Measurements from ENCODE around the gene ACTR5. TPM values are rescaled to one million over a fixed set of nuclear protein-coding genes. Genes with fewer than 3 reads are reported as not detected.

Gene ACTR5
- total and polyA plus RNA-seq, 3 donors from 2014 or later = 18.9 to 26.9 (median 22.7) TPM

DNA sequence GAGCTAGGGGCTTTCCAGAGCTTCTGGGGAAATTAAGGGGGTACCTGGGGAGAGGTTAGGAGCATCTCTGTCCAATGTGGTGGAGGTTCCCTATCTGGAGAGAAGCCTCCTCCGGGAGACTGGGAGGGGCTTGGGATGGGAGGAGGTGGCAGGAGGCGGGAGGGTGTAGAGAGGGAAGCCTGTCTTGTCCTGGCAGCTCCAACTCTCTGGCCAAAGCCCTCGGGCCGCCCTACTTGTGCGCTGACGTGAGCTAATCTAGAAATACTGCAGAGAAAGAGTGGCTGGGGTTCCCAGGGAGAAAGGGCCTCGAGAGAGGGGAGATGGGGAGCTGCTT lies 25.6 kb upstream of the ACTR5 start:
- intact Hi-C loops (cut with DNase I; ENCODE audit: low total_unique reads) = no loop called here
- no peaks in the 10 kb centered on the region for H3K36me3 ChIP-seq (ENCODE audit: low read depth, missing control alignments)
- DNase-seq = no peak
- no peak overlapping the region for H3K4me3 ChIP-seq
- H3K4me1 ChIP-seq = no peaks in the 10 kb centered on the region
- TF ChIP-seq POLR2A (IDR thresholded peaks at IDR 0.05) = no peak
- TF ChIP-seq, protein P1, sequence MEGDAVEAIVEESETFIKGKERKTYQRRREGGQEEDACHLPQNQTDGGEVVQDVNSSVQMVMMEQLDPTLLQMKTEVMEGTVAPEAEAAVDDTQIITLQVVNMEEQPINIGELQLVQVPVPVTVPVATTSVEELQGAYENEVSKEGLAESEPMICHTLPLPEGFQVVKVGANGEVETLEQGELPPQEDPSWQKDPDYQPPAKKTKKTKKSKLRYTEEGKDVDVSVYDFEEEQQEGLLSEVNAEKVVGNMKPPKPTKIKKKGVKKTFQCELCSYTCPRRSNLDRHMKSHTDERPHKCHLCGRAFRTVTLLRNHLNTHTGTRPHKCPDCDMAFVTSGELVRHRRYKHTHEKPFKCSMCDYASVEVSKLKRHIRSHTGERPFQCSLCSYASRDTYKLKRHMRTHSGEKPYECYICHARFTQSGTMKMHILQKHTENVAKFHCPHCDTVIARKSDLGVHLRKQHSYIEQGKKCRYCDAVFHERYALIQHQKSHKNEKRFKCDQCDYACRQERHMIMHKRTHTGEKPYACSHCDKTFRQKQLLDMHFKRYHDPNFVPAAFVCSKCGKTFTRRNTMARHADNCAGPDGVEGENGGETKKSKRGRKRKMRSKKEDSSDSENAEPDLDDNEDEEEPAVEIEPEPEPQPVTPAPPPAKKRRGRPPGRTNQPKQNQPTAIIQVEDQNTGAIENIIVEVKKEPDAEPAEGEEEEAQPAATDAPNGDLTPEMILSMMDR (IDR thresholded peaks at IDR 0.05) = no peak
- no peak overlapping the region for H3K27ac ChIP-seq
- H3K27me3 ChIP-seq = no peaks in the 10 kb centered on the region
- WGBS, 2 donors = 0 to 2% methylated on average over 7 of the region's 7 CpGs
- no peaks in the 10 kb centered on the region for H3K9me3 ChIP-seq

DNA sequence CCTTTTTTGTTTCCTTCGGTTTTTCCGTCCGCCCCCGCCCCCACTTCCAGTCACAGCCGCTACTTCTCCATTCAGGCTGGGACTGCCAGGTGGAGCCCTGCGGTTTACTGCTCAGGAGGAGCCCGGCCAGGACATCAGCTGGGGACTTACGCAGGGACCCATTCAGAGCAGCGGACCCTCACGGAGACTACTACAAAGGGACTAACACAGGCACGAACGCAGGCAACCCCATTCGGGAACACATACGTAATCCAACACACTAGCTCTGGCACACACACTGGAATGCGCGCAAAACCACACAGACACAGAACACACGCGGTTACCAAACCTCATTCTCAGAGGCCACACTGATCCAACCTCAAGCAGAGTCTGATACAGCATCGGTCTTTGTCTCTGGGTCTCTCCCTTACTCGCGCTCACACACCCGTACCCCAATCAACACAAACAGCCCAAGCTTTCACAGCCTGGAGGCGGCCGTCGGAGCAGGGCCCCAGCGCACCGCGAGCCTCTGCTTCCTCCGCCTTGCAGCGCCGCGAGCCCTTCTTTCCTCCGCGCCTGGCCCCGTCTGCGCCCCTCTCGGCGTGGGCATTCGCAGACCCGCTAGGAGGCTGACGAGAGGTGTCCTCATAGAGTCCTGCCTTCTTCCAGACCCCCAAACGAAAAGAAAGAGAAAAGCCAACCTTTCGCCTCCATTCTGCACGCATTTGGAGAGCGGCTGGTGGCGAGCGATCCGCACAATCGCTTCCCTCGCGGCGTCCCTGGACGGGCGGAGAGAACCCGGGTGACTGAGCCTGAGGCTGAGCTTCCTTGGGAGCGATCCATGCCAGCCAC lies 25.0 kb upstream of the ACTR5 start:
- Histone ChIP-seq H3K4me1 (no peaks in the 10 kb centered on the region), H3K36me3 (ENCODE audit: low read depth, missing control alignments) (no peaks in the 10 kb centered on the region), H3K27ac (no peak overlapping the region), H3K27me3 (no peaks in the 10 kb centered on the region), H3K4me3 (peak overlapping the region in 1 of 2 donors; percentile 15), H3K9me3 (no peaks in the 10 kb centered on the region)
- no peak for DNase-seq
- 1 to 2% methylated on average over 52 to 56 of the region's 56 CpGs for WGBS, 2 donors
- intact Hi-C loops (cut with DNase I; ENCODE audit: low total_unique reads) = no loop called here
- TF ChIP-seq, protein P1 (IDR thresholded peaks at IDR 0.05) = no peak
- no peak for TF ChIP-seq POLR2A (IDR thresholded peaks at IDR 0.05)

DNA sequence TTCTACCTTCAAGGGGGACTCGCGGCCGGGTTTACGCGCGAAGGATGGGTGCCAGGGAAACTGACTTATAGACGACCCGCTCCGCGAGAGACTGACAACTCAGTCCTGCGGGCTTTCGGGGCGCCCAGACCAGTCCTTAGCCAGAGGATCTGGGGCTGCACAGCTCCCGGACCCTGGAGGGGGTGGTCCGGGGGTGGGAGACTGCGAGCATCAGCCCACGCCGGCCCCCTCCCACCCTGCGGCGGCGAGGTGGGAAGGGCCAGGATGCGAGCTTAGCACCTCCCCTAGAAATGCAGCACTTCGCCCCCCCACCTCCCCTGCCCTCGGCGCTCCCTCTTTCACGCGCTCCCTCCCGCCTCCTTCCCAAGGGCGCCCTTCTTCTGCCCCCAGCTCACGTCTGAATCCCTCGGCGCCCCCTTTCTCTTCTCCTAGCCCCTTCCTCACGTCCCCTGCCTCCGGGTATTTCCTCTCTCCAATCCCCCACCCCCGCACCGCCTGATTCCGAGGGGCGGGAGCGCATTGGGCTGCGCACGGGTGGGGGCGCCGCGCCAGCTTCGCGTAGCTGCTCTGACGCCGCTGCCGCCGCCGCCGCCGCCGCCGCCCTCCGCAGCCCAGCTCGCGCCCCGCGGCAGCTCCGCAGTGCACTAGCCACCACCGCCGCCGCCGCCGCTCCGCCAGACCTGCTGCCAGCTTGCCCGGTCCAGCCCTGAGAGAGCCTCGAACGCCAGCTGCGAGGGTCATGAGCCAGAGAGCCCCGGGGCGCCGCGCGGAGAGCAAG lies 24.2 kb upstream of the ACTR5 start, which contains the start of gene SLC32A1:
TSS of gene SLC32A1 (plus strand) at position 639 of the 778 bp plus-strand sequence. CDS start 239 bp downstream, outside the sequence.
- TF ChIP-seq, protein P1 (IDR thresholded peaks at IDR 0.05) = no peak
- TF ChIP-seq POLR2A (IDR thresholded peaks at IDR 0.05) = no peak
- intact Hi-C loops (cut with DNase I; ENCODE audit: low total_unique reads) = no loop called here
- H3K4me1 ChIP-seq = no peaks in the 10 kb centered on the region
- no peaks in the 10 kb centered on the region for H3K36me3 ChIP-seq (ENCODE audit: low read depth, missing control alignments)
- H3K9me3 ChIP-seq = no peaks in the 10 kb centered on the region
- DNase-seq = no peak
- no peak within 1 kb of the TSS for H3K27ac ChIP-seq
- no peaks in the 10 kb centered on the region for H3K27me3 ChIP-seq
- peak within 1 kb of the TSS in 1 of 2 donors; percentile 15 for H3K4me3 ChIP-seq
- WGBS, 2 donors = 2 to 3% methylated on average over 35 to 76 of the region's 76 CpGs

DNA sequence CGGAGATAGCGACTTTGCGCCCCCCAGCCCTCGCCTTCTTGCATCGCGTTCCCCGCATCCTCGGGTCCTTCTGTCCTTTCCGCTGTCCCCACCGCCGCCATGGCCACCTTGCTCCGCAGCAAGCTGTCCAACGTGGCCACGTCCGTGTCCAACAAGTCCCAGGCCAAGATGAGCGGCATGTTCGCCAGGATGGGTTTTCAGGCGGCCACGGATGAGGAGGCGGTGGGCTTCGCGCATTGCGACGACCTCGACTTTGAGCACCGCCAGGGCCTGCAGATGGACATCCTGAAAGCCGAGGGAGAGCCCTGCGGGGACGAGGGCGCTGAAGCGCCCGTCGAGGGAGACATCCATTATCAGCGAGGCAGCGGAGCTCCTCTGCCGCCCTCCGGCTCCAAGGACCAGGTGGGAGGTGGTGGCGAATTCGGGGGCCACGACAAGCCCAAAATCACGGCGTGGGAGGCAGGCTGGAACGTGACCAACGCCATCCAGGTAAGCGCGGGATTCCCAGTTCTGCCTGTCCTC lies 23.6 kb upstream of the ACTR5 start:
- Histone ChIP-seq H3K27ac (no peak overlapping the region), H3K4me3 (no peak overlapping the region), H3K36me3 (ENCODE audit: low read depth, missing control alignments) (no peaks in the 10 kb centered on the region), H3K9me3 (no peaks in the 10 kb centered on the region), H3K27me3 (no peaks in the 10 kb centered on the region), H3K4me1 (no peaks in the 10 kb centered on the region)
- intact Hi-C loops (cut with DNase I; ENCODE audit: low total_unique reads) = no loop called here
- no peak for DNase-seq
- TF ChIP-seq POLR2A (IDR thresholded peaks at IDR 0.05) = no peak
- TF ChIP-seq, protein P1 (IDR thresholded peaks at IDR 0.05) = no peak
- WGBS, 2 donors = 3 to 5% methylated on average over 8 to 46 of the region's 46 CpGs

All from testis (tissue), 3 donors.